H54 (cell line): ENCODE data around the gene LLGL2.

ENCODE experiments used
- DNase-seq: peaks from one replicate; pipeline ENCODE4 v3.0.0; 2011; ENCODE audit warnings: low spot score, mixed read lengths; ENCODE audit not compliant: insufficient read length
- FAIRE-seq: peaks from 3 replicates; lab custom pipeline; 2011; peaks lifted over from hg19 to GRCh38; lab: Jason Lieb, UNC
- POLR2A ChIP-seq: IDR thresholded peaks from 2 replicates; pipeline ENCODE4 v1.6.1; 2011; ENCODE audit warnings: low read depth, mild to moderate bottlenecking, low read length

Gene LLGL2

GRCh38 chr17:75623386-75623785 lies 97.9 kb downstream of the LLGL2 start:
- DNase-seq (no peak), FAIRE-seq (no peak)
- TF ChIP-seq POLR2A: no peak

GRCh38 chr17:75624021-75624420 lies 98.5 kb downstream of the LLGL2 start:
- no peak for TF ChIP-seq POLR2A
- FAIRE-seq (no peak), DNase-seq (no peak)
